CD4-positive, alpha-beta T cell treated with Interleukin-17A for 4 hours (primary cell): ENCODE data around the gene TMEM272.
"Not testable (repeated sequence)": the region's sequence is repeated elsewhere in the genome, so short reads cannot be mapped to it uniquely, and the experiment has no call there.

ENCODE experiments used
- DNase-seq: peaks from one replicate; pipeline ENCODE4 v3.0.0-alpha.2; 2020; ENCODE audit warnings: mixed read lengths

TMEM272 gene

DNA sequence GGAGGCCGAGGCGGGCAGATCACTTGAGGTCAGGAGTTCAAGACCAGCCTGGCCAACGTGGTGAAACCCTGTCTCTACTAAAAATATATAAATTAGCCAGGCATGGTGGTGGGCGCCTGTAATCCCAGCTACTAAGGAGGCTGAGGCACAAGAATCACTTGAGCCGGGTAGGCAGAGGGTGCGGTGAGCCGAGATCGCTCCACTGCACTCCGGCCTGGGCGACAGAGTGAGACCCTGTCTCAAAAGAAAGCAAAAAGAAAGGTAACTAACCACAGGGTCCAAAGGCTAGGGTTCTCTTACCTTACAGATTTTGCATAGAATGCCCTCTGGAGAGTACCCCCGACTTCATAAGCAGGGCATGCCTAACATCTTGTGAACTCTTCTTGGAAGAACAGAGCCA, 20.3 kb downstream of the TMEM272 start:
- DNase-seq = not testable (repeated sequence)

DNA sequence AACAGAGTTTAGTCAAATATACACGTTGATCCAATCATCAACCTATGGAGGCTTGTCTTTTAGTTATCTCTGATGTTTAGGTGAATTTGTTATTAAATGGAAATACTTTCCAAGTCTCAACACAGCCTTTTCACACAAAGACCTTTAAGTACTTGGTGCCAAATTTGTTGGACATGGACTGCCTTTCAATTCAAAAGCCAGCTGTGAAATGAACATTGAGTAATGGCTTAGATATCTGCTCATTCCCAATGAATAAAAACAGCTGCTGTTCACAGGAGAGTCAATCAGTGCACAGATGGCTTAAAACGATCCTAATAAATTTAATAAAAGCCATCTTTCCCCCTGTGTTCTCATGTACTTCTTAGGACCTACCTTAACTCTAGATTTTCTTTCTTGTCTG, 21.1 kb downstream of the TMEM272 start:
- DNase-seq = no peak

DNA sequence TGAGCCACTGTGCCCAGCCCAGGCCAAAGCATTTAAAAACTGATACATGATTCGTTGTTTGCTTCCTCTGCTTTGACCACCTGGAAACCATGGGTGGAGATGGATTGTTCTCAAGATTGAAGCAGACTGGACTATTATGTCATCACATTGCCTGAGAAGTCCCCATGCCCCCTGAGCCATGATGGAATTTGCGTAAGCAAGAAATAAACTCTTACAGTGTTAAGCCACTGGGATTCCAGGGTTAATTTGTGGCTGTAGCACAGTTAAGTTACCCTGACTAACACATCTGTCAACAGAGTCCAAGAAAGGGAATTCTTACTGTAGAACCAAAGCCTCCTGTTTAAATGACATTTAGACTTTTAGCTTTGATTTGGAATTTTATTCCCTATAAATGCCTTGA, 21.6 kb downstream of the TMEM272 start:
- no peak for DNase-seq

DNA sequence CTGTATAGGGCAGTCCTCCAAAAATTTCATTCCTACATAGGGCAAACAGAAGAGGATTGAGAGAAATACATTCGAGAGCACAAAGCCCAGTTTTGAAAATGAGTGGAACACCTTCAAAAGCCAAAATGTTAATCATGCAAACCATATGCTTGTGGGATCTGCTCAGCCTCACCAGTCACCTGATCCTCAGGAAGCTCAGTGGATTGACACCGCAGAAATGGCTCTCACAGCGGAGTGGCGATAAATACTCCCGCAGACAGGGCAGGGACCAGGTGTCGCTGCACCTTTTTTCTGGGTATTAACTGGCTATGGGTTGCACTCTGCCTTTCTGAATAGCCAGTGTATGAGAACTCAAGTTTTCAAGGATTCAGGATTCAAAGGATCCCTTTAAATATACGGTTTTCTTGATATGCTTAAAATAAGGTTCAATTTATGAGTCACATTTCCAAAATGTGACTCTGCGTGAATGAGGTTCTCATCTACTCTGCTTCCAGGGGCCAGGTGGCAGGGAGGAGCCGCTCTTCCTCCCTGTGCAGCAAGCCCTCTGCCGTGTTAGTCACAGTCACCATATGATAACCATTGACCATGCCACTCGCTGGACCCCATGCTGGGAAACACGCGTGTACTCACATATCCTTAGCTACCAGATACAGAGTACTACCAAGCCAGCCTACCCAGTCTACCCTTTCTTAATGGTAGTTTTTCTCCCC, 22.7 kb downstream of the TMEM272 start:
- peak; percentile 65 for DNase-seq

DNA sequence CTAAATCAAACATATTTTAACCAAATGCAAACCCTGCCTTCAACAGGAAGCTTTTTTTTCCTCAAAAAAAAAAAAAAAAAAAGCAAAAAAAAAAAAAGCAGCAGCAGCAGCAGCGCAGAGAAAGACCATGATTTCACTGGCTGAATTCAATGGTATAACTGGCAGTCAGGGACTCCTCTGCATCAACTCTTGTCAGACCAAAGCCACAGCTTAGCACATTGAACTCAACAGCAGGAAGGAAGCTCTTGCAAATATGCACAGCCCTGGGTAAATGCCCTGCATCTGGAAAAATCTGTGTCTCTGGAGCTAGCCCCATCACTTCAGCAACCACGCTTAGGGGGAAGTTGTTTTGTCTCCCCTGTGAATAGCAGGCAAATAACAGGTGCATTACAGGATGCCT, 23.4 kb downstream of the TMEM272 start:
- peak; percentile 54 for DNase-seq

DNA sequence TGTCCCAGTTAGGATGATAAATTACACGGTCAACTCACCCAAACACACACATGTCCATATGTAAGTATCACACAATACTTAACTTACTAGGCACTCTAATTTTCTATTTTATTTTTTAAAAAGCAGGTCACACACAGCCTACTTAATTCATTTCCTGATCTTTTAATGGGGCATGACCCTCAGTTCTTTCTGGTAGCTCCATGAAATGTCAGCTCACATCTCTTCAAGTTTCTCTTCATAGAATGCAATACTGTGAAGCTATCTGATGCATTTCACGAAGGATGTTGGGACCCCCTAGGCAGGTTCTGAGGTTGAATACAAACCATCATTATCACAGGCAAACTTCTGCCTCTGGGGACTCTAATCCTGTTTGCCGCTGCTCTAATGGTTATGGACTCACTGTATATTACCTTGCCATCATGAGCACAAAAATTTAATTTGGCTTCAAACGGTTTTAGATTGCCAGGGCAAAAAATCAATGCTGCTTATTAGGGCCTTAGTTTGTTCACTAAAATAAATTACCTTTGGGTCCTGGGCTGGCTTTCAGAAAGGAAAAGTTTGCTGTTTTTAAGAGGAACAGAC, 24.9 kb downstream of the TMEM272 start:
- no peak for DNase-seq

DNA sequence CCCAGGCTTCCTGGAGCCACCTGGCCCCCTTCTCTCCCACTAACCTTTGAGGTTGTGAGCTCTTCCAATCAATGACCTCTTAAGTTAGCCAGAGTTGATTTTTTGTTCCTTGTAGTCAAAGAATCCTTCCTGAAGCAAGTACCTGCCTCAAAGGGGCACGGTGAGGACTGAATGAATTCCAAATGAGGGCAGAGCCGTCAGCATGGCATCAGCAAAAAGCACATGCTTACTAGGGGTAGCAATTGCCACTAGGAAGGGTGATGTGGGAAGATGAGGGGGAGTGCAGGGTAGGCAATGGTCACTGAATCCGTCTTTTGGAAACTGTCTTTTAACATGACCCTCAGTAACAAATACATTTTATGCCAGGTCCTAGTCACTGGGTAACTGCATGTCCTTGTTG, 25.4 kb downstream of the TMEM272 start:
- no peak for DNase-seq

DNA sequence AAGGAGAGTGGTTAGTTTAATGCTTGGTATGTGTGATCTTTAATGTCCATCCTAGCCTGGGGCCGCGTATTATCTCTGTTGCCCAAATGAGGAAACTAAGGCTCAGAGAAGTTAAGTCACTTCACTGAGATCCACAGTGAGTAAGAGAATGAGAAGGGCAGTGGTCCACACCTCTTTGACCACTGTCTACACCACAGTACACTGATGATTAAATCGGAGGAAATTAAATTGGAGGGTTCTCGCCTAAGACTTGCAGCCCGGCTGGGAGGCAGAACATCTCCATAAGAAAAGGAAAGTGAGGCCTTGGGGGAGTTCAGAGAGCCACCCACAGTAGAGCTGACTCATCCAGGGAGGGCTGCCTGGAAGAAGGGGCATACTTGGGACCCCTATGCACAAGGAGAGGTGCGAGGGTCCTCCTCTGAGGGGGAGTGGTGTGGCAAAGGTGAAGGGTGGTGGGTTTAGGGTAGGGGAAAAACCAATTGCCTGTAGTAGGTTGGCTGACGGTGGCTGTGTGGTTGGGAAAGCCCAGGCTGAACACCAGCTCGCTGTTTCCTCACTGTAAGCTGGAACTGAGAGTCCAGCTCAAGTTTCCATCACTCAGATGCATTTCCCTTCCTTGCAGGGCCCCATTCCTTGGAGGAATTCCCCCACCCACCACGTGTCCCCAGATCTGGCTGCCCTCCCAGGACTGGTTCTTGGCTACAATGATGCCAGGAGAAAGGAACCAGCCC, 26.0 kb downstream of the TMEM272 start:
- peak; percentile 44 for DNase-seq

DNA sequence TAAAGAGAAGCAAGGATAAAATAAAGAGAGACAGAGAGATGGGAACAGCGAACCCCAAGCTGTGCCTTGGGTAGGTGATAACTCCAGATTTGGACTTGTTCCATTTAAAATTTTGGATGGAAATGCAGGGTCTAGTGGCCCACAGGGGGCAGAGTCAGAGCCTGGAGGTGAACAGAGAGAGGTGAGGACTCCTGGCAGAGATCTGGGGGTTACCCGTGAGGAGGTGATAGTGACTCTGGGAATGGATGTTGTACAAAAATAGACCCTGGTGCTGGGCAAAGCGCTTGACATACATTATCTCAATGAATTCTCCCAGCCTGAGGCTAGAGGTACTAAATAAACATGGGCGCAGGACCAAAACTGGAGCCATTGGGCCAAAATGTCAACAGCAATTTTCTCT, 26.7 kb downstream of the TMEM272 start:
- DNase-seq = no peak

DNA sequence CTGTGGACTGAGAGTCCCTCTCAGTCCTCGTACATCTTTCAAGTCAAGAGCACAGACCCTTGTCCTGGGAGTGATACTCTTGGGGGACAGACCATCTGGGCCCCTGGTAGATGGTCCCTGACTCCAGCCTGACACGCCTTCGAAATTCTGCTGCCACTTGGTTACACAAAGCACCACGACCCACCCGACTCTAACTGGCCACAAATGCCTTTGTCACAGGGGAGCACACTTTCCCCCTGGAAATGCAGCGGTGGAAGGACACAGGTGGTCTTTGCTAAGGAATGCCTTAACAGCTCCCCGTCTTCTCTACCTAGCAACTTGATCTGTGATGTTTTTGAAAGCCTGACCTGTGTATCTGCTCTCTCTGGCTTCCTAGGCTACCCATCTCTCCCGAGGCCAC, 27.3 kb downstream of the TMEM272 start:
- DNase-seq = no peak

DNA sequence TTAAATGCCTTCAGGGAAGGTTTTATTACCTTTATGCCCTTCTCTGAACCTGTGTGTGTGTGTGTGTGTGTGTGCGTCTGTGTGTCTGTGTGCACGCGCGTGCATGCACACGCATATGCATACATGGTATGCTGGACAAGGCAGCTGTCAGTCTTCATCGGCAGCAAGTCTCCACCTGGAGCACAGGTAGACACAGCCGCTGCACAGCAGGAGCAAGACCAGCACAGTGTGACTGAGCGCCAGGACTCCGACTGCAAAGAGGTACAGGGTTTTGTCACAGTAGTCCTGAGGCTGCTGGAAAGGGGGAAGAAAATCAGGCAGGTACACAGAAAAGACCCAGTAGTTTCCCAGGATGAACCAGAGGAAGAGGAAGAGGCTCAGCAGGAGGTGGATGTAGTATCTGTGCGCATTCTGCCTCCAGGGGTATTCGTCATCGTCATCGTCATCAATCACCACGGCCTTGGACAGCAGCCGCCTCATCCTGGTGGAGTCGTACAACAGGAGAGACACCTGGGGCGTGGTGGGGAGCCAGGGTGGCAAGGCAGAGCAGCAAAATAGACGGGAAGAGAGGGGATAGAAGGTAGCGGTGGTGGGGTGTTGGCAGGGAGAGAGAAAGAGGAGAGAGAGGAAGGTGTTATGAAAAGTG, 28.2 kb downstream of the TMEM272 start:
- no peak for DNase-seq

DNA sequence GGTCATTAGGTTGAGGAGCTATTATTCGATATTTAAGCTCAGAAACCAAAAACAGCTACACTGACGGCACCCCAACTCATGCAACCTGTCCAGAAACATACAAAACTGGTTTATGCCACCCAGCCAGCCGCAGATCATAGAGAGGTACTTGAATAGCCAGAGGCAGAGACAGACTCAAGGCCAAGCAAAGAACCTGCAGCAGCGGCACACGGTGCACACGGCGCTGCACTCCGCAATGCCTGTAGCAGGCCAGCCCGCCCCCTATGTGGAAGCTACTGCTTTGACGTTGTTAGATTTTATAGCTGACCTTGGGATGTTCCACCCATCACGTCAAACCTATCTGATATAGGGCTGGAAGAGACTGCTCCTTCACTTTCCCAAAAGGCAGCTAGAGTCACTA, 29.1 kb downstream of the TMEM272 start:
- DNase-seq = no peak

DNA sequence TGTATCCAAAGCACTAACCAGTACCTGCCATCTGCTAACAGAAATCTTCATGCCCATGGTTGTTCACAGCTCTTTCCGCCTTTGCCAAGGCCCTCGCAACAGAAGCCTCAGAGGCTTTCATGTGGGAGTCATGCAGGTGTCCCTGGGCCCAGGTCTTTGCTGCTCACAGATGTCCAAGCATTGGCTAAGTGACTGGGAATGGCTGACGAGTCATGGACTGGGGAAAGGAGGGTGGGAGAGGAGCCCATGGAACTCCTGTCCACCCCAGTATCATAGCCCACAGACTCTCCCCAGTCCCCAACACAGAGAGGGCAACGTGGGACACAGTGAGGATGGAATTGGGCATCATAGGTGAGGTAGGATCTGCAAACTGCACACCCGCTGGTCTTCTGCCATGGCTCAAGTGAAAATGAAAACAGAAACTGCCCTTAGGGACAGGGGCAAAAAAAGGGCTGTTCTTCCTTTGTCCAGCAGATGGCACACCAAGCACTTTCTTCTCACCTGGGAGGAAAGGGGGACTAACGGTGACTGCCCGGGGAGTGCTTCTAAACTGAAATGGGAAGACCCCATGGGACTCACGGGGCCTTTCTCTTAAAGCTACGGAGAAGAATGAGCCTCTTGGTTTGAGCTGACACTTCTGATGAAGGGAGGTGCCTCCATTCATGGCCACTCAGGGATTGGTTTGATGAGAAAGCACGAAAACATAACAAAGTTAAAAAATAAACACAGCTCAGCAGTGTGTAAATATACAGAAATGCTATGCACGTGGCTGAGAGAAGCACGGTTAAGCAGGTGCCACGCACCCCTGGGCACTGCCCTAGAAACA, 29.9 kb downstream of the TMEM272 start:
- peak; percentile 80 for DNase-seq

DNA sequence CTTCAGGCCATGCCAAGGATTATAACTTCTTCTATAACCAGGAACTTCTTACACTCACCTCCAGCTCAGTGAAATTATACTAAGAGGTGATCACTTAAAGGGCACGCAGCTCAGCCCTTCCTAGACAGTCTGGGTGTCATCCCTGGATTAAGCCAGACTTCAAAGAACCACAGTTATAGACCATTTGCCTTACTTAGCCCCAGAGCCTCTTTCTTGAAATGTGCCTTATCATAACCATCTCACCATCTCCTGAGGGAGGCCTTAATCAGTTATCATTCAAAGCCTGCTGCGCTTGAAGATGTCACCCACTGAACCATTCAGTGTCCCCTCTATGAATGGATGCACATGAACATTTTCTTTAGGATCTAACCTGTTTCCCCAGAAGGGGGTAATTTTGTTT, 30.9 kb downstream of the TMEM272 start:
- DNase-seq = no peak

DNA sequence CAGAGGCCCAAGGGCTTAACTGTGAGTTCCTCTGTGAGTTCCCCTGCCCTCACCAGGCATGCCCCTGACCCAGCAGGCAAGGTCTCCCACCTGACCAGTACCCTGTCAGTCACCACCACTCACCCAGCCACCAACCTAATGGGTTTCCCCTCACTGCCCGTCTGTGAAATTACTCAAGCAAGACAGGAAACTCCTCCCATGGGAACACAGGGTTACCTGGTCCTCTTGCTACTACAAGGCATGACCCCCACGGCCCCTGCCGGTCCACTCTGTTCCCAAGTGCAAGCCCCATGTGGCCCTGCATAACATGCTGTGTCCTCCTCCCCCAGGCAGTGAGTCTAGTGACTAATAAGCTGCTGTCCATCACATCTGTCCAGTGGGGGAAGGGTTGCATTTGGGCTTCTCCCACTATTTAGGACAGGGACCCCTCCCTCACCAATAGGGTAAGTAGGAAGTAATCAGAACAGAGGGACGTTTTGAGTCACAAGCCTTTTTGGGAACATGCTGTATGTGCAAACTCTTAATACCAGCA, 33.0 kb downstream of the TMEM272 start:
- no peak for DNase-seq

DNA sequence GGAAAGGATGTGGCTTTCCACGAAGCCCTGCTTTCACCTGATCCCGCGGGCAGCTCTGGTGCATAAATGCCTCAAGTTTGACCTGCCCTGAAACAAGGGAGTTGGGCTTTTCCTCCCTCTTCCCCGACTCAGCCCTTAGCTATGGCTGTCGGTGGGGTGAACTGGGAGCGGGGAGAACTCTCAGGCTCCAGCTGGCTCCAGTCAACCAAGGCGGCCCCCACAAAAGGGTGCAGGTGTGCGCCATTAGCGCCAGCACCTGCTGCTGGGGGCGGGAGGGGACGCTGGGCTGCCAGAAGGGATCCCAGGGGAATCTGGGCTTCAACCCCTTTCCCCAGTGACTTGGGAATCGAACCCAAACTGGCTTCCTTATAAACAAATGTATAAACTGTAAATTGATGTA, 33.9 kb downstream of the TMEM272 start:
- no peak for DNase-seq

DNA sequence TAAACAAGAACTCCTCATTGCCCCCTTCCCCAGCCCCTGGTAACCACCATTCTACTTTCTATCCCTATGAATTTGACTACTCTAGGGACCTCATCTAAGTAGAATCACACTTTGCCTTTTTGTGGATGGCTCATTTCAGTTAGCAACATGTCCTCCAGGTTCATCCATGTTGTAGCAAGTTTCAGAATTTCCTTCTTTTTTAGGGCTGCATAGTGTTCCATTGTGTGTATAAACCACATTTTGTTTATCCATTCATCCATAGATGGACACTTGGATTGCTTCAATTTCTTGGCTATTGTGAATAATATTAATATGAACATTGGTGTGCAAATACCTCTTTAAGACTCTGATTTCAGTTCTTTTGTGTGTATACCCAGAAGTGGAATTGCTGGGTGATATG, 36.2 kb downstream of the TMEM272 start:
- no peak for DNase-seq

DNA sequence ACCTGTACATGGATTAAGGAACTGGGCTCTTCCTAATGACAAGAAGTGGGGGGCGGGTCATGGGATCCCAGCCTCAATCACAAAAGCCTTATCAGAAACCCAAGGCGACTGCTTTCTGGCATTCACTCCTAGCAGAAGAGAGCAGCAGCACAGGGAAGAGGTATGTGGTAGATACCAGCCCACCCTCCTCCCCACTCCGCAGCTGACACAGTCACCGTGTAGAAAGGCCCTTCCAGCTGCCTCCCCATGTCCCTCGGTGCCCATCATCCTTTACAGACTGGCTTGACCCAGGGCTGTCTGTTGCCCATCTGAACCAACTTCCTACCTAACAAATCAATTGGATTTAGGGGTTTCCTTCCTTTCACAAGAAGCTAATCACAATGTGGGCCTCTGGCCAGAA, 37.9 kb downstream of the TMEM272 start:
- DNase-seq = no peak

DNA sequence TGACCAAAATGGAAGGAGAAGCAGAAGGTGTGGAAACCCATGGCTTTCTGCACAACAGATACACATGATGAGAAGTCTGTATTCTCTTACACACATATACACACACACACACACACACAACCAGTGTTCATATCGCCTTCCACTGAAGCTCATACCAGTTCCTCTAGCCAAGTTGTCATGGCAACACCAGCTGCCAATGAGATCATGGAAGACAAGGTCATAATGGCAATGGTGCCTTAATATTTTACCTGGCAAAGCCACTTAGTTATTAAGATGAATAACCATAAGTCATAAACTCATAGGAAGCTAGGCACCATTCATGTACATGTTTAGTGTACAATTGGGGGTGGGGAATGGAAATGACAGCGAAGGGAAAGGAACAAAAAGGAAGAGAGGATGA, 38.4 kb downstream of the TMEM272 start:
- no peak for DNase-seq

DNA sequence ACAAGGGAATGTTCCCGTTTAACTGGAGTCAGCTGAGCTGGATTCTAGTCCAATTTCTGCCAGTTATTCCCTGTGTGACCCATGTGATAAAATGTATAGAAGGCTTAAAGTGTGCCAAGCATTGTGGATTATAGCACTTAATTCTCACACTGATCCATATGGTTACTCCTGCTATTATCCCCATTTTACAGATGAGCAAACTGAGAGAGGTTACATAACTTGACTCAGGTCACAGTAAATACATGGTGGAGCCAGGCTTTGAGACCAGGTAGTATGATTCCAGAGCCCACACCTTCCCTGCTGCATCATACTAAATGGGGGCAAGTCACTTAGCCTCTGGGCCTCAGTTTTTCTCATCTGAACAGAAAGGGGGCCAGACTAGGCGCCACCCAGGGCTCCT, 39.1 kb downstream of the TMEM272 start:
- DNase-seq = no peak

DNA sequence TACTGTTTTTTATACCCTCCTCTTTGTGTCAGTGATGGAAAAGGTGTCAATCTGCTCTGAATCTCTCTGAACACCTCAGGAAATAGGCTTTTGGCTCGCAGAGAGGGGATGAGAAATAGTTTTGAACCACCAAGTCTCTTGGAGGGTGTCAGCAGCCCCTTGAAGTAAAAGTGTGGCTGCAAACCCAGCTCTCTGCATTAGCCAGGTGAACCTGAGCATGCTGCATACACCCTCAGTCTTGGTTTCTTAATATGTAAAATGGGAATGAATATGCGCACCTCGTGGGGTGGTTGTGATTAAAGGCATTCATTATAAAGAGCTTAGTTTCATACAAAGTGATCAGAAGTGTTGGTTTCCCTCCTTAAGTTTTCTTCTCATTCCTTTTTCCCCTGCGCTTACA, 39.7 kb downstream of the TMEM272 start:
- DNase-seq = no peak

DNA sequence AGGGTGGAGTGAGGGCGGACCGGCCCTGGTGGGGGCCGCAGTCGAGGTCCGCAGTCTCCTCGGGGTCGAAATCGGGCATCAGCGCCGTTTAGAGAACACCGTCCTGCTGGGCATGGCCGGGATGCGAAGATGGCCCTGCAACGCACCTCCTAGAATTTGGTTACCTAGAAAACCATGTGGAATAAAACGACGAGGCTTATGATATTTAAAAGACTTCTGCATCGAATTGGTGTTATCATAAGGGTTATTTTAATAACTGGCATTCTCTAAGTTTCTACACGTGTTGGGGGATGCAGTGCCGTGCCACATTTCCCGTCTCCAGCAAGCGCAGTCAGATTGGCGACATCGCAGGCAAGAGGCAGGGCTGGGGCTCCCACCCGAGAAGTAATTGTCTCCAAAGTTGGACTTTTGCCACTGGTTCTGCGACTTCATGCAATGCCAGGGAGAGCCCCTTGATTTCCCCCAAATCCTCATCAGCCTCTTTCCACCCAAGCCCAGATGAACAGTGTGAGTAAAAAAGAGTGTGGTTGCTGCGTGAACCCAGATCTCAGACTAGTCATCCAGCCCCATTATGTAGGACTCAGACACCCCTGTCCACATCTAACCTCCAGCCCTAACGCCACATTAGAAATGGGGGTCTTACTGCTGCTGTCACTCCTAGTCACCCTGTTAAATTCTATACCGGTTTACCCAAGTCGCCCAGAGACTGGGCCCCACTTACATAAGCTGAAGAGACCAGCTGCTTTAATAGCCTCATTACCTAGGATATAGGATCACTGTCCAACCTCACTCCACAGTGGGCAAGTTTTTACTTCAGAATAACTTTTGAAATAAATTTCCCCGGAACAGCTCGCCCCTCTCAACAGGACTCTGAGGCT, 40.4 kb downstream of the TMEM272 start:
- peak; percentile 59 for DNase-seq
